Vagina (tissue), 2 donors: ENCODE results near the gene FUT8. TPM values are rescaled to one million over a fixed set of nuclear protein-coding genes. Genes with fewer than 3 reads are reported as not detected.

Experiments used
- DNase-seq, 2 donors: peaks; one replicate each; pipeline ENCODE4 v3.0.0-alpha.2; 2017; ENCODE audit errors: extremely low spot score in 2 of 2
- H3K27ac ChIP-seq: fragments of 200-600 bp; sonication (generic); one replicate; pipeline ENCODE4 v1.5.1; 2019
- H3K27me3 ChIP-seq: fragments of 200-600 bp; sonication (generic); one replicate; pipeline ENCODE4 v1.5.1; 2019
- H3K36me3 ChIP-seq, 2 donors: fragments of 200-600 bp; sonication (generic); one replicate each; pipeline ENCODE4 v1.5.1; 2017 to 2019
- H3K4me1 ChIP-seq: fragments of 200-600 bp; sonication (generic); one replicate; pipeline ENCODE4 v1.5.1; 2019
- H3K4me3 ChIP-seq, 2 donors: fragments of 200-600 bp; sonication (generic); 1 replicate in 1 of 2; 2 replicates in 1 of 2; pipeline ENCODE4 v1.5.1; 2016 to 2019
- H3K9me3 ChIP-seq: fragments of 200-600 bp; sonication (generic); one replicate; pipeline ENCODE4 v1.5.1; 2019
- POLR2A ChIP-seq, 2 donors: fragments of 450-650 bp; IDR thresholded peaks; one replicate each; pipeline ENCODE4 v1.6.1; 2017; ENCODE audit warnings: antibody characterized with exemption in 2 of 2, mild to moderate bottlenecking in 2 of 2, moderate library complexity in 2 of 2
- POLR2AphosphoS5 ChIP-seq, 2 donors: sonication (generic); formaldehyde crosslinking; IDR thresholded peaks; one replicate each; pipeline ENCODE4 v1.9.0; 2017; ENCODE audit warnings: antibody characterized with exemption in 2 of 2, mild to moderate bottlenecking in 2 of 2, low read depth in 1 of 2; ENCODE audit not compliant: insufficient read depth in 1 of 2
- intact Hi-C: fragments of 100-400 bp; cut with DNase I; formaldehyde crosslinking; loops from one replicate; pipeline ENCODE4 v1.15.1; 2023
- total RNA-seq: library from RNA; depleted of rRNA; stranded (reverse); fragments of >200 nt; gene quantifications from one replicate; pipeline ENCODE4 v1.2.3, GENCODE V29; 2016
- TF ChIP-seq, protein P1 (sequence below), 3 experiments: fragments of 450-650 bp in 2 of 3; fragments of 200-600 bp in 1 of 3; sonication (generic) in 1 of 3; IDR thresholded peaks; one replicate each; pipeline ENCODE4 v1.5.1; 2017 to 2019; ENCODE audit warnings: antibody characterized with exemption in 3 of 3, mild to moderate bottlenecking in 2 of 3, moderate library complexity in 2 of 3

Gene FUT8
- total RNA-seq, 1 donor from 2014 or later: 35.1 TPM

DNA sequence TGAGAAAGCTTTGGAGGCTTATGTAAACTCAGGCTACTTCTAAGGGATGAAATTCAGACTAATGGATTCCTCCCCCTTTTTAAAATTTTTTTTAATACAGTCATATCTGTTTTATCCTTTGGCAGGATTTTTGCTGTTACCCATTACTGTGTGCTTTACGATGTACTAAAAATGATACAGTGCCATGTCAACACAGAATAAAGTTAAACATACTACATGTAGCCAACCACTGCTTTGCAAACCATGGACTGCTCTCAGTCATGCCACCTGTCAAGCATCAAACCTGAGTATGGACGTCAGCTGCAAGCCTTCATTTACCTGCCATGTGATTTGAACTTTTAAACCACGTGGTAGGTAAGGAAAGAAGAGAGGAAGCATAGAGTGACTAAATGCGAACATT lies 325.8 kb downstream of the FUT8 start:
- H3K4me1 ChIP-seq: no peaks in the 10 kb centered on the region
- no peaks in the 10 kb centered on the region for H3K27me3 ChIP-seq
- H3K4me3 ChIP-seq: no peak overlapping the region
- DNase-seq: no peak
- no peaks in the 10 kb centered on the region for H3K9me3 ChIP-seq
- TF ChIP-seq POLR2A (IDR thresholded peaks at IDR 0.05) (no peak), POLR2AphosphoS5 (IDR thresholded peaks at IDR 0.05; ENCODE audit: insufficient read depth in 1 of 2, low read depth in 1 of 2) (no peak)
- TF ChIP-seq, protein P1, sequence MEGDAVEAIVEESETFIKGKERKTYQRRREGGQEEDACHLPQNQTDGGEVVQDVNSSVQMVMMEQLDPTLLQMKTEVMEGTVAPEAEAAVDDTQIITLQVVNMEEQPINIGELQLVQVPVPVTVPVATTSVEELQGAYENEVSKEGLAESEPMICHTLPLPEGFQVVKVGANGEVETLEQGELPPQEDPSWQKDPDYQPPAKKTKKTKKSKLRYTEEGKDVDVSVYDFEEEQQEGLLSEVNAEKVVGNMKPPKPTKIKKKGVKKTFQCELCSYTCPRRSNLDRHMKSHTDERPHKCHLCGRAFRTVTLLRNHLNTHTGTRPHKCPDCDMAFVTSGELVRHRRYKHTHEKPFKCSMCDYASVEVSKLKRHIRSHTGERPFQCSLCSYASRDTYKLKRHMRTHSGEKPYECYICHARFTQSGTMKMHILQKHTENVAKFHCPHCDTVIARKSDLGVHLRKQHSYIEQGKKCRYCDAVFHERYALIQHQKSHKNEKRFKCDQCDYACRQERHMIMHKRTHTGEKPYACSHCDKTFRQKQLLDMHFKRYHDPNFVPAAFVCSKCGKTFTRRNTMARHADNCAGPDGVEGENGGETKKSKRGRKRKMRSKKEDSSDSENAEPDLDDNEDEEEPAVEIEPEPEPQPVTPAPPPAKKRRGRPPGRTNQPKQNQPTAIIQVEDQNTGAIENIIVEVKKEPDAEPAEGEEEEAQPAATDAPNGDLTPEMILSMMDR (IDR thresholded peaks at IDR 0.05): no peak
- no peak overlapping the region for H3K27ac ChIP-seq
- no peaks in the 10 kb centered on the region for H3K36me3 ChIP-seq
- intact Hi-C loops: no loop called here

DNA sequence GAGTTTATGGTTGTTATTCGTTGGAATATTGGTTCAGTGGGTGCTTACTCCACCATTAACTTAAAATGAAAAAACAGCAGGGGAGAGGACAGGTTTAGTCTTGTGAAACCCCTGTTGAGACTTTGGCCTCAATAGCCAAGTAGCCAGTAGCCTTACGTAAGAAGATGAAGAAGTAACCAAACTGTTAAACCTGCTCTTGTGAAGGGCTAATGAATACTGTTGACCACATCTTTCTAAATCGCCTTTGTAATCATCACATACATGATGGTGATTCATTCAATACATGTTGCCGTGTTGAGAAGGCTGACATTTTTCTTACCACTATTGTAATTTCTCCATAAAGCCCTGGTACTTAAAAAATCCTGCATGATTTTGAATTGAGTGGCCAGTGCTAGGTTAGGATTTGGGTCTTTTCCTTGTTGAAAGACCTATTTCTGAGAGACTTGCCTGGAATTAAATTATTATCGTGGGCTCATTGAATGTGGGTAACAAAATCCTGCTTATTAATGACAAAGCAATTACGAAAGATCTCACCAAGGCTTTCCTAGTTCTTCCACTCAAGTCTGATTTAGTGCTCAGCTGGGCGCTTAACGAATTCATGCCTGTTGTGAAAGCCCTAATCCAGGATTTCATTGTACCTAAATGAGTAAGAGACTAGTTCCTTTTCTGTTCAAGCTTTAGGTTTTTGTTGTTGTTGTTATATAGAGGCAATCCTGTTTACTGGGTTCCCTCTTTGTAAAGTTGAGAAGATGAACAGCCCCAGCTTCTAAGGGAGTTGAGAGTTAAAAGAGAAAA lies 333.1 kb downstream of the FUT8 start:
- no peak for DNase-seq
- Histone ChIP-seq H3K27ac (no peak overlapping the region), H3K9me3 (no peaks in the 10 kb centered on the region), H3K27me3 (no peaks in the 10 kb centered on the region), H3K4me3 (no peak overlapping the region), H3K36me3 (no peaks in the 10 kb centered on the region), H3K4me1 (no peaks in the 10 kb centered on the region)
- intact Hi-C loops: no loop called here
- TF ChIP-seq, protein P1 (IDR thresholded peaks at IDR 0.05): no peak
- no peak for TF ChIP-seq POLR2AphosphoS5 (IDR thresholded peaks at IDR 0.05; ENCODE audit: insufficient read depth in 1 of 2, low read depth in 1 of 2)
- no peak for TF ChIP-seq POLR2A (IDR thresholded peaks at IDR 0.05)

DNA sequence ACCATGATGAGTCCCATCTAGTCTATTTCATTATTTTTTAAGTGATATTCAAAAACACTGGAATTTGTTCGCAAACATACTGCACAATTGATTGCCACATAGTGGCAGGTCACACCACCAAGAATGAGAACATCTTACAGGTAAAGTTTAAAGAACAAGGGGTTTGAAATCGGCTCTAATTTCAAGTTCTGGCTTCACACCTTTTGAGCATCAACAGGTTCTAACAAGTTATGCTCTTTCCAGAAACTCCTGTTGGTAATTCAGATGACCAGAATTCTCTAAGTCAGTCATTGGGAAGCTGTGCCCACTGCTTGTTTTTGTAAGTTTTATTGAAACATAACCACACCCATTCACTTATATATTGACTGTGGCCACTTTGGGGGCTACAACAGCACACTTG lies 336.3 kb downstream of the FUT8 start:
- intact Hi-C loops: no loop called here
- no peak for DNase-seq
- Histone ChIP-seq H3K36me3 (no peaks in the 10 kb centered on the region), H3K27me3 (no peaks in the 10 kb centered on the region), H3K4me1 (no peaks in the 10 kb centered on the region), H3K4me3 (no peak overlapping the region), H3K27ac (no peak overlapping the region), H3K9me3 (no peaks in the 10 kb centered on the region)
- TF ChIP-seq POLR2AphosphoS5 (IDR thresholded peaks at IDR 0.05; ENCODE audit: insufficient read depth in 1 of 2, low read depth in 1 of 2) (no peak), POLR2A (IDR thresholded peaks at IDR 0.05) (no peak)
- TF ChIP-seq, protein P1 (IDR thresholded peaks at IDR 0.05): no peak

DNA sequence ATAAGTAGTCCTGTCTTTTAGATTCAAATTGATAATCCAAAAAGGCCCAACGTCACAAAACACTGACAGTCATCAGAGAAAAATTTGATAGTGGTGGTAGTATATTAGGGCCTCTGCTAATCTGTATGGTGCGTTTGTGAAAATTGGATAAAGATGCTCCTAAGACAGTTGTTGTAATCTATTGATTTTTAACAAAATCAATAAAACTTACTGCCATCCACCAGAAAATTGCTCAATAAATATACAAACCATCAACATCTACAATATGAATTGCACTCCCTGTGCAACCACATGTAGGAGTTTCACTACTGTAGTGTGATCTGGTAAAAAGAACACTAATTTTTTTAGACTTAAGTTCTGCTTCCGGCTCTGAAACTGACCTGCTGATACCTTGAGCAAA lies 336.8 kb downstream of the FUT8 start:
- TF ChIP-seq POLR2A (IDR thresholded peaks at IDR 0.05): no peak
- TF ChIP-seq, protein P1 (IDR thresholded peaks at IDR 0.05): no peak
- no peak for TF ChIP-seq POLR2AphosphoS5 (IDR thresholded peaks at IDR 0.05; ENCODE audit: insufficient read depth in 1 of 2, low read depth in 1 of 2)
- Histone ChIP-seq H3K9me3 (no peaks in the 10 kb centered on the region), H3K4me1 (no peaks in the 10 kb centered on the region), H3K4me3 (no peak overlapping the region), H3K27ac (no peak overlapping the region), H3K36me3 (no peaks in the 10 kb centered on the region), H3K27me3 (no peaks in the 10 kb centered on the region)
- intact Hi-C loops: no loop called here
- no peak for DNase-seq

DNA sequence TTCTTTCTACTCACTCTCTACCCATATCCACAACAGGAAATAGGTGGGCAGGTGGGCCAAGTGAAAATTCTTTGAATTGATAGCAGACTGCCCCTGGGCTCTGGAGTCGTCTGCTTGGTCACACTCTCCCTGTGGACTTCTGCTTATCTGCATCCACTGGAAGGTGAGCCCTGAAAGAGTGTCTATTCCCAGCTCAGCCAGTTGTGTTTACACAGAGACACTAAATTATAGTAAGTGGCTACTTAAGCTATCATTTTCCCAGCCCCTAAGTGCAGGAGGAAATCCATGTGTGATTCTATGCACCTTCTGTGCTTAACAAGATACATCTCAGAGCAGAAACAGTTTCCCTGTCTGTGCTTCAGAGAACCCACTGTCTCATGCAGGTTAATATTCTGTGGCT lies 338.4 kb downstream of the FUT8 start:
- Histone ChIP-seq H3K9me3 (no peaks in the 10 kb centered on the region), H3K27ac (no peak overlapping the region), H3K36me3 (no peaks in the 10 kb centered on the region), H3K4me1 (no peaks in the 10 kb centered on the region), H3K4me3 (no peak overlapping the region), H3K27me3 (no peaks in the 10 kb centered on the region)
- no peak for DNase-seq
- intact Hi-C loops: no loop called here
- no peak for TF ChIP-seq POLR2A (IDR thresholded peaks at IDR 0.05)
- no peak for TF ChIP-seq POLR2AphosphoS5 (IDR thresholded peaks at IDR 0.05; ENCODE audit: insufficient read depth in 1 of 2, low read depth in 1 of 2)
- TF ChIP-seq, protein P1 (IDR thresholded peaks at IDR 0.05): no peak
